ENCODE measurements around the gene MIDN. TPM values are rescaled to one million over a fixed set of nuclear protein-coding genes. Genes with fewer than 3 reads are reported as not detected.
"Not testable (repeated sequence)": the region's sequence is repeated elsewhere in the genome, so short reads cannot be mapped to it uniquely, and the experiment has no call there.

Gene MIDN
- total RNA-seq, 1 donor from 2014 or later = 103 TPM

DNA sequence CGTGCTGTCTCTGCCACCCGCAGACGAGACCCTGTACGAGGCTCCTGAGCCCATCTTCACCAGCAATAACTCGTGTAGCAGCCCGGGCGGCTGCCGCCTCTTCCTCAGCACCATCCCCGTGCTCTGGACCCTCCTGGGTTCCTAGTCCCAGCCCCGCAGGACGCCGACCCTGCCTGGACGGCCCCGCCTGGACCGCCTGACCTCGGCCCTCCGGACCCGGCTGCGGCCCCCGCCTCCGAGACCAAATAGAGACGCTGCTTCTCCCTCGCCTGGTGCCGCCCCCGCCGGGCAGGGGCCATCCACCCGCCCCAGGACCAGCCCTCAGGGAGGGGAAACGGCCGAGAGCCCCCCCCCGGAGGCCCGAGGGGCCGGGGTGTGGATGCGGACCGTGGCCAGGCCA, 51.4 kb downstream of the MIDN start:
- no peak for DNase-seq (ENCODE audit: extremely low spot score, unreplicated experiment)
- Mint-ChIP-seq H3K4me3 (ENCODE audit: unreplicated experiment) (no peak overlapping the region), H3K9me3 (ENCODE audit: unreplicated experiment) (no peaks in the 10 kb centered on the region), H3K4me1 (ENCODE audit: unreplicated experiment) (no peaks in the 10 kb centered on the region), H3K36me3 (ENCODE audit: unreplicated experiment) (no peaks in the 10 kb centered on the region), H3K27me3 (ENCODE audit: unreplicated experiment) (peaks cover 4% of the 10 kb centered on the region), H3K27ac (ENCODE audit: unreplicated experiment) (no peak overlapping the region)
- no peak for TF ChIP-seq CTCF (IDR thresholded peaks at IDR 0.05)

GRCh38 chr19:1300744-1301490, 52.5 kb downstream of the MIDN start:
- H3K4me1 Mint-ChIP-seq (ENCODE audit: unreplicated experiment) = no peaks in the 10 kb centered on the region

GRCh38 chr19:1302533-1303239, 54.3 kb downstream of the MIDN start:
- Mint-ChIP-seq H3K9me3 (ENCODE audit: unreplicated experiment) (no peaks in the 10 kb centered on the region), H3K4me1 (ENCODE audit: unreplicated experiment) (no peaks in the 10 kb centered on the region), H3K27ac (ENCODE audit: unreplicated experiment) (no peak overlapping the region), H3K27me3 (ENCODE audit: unreplicated experiment) (peaks cover 4% of the 10 kb centered on the region), H3K4me3 (ENCODE audit: unreplicated experiment) (no peak overlapping the region), H3K36me3 (ENCODE audit: unreplicated experiment) (no peaks in the 10 kb centered on the region)
- TF ChIP-seq CTCF (IDR thresholded peaks at IDR 0.05) = no peak
- no peak for DNase-seq (ENCODE audit: extremely low spot score, unreplicated experiment)

More at GRCh38 chr19:1300744-1301490, 52.5 kb downstream of the MIDN start:
- Mint-ChIP-seq H3K27ac (ENCODE audit: unreplicated experiment) (no peak overlapping the region), H3K9me3 (ENCODE audit: unreplicated experiment) (no peaks in the 10 kb centered on the region), H3K36me3 (ENCODE audit: unreplicated experiment) (no peaks in the 10 kb centered on the region), H3K27me3 (ENCODE audit: unreplicated experiment) (peaks cover 4% of the 10 kb centered on the region), H3K4me3 (ENCODE audit: unreplicated experiment) (no peak overlapping the region)
- no peak for DNase-seq (ENCODE audit: extremely low spot score, unreplicated experiment)
- TF ChIP-seq CTCF (IDR thresholded peaks at IDR 0.05) = no peak

DNA sequence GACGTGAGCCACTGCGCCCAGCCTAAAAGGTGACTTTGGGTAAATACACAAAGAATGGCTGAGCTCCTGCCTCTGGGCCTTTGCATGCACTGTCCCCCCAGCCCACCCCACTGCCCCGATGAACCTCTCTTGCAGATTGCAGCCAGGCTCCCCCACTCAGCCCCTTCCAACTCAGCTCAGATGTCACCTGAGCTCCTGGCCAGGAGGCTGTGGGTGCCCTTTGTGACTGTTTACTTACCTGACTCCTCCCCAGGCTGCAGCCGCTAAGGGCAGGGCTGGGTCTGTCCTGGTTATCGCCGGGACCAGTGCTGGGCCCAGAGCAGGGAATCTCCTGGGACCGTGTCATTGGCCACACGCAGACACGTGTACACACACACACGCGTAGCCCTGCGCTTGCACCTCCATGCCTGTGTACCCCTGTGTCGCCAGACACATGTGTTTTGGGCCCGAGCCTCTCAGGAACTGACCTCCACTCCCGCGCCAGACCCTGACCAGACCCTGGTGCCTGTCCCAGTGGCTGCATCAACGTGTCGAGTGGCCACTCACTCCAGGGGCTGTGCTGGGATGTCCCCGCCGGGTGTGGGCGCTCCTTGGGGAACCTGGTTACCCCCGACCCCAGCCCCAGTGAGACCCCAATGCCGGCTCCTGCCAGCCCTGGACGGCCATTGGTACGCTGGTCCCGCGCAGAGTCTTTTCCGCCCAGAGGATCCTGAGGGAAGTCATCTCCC, 56.0 kb downstream of the MIDN start:
- Mint-ChIP-seq H3K27me3 (ENCODE audit: unreplicated experiment) (peaks cover 4% of the 10 kb centered on the region), H3K4me1 (ENCODE audit: unreplicated experiment) (no peaks in the 10 kb centered on the region), H3K27ac (ENCODE audit: unreplicated experiment) (no peak overlapping the region), H3K4me3 (ENCODE audit: unreplicated experiment) (no peak overlapping the region), H3K9me3 (ENCODE audit: unreplicated experiment) (no peaks in the 10 kb centered on the region), H3K36me3 (ENCODE audit: unreplicated experiment) (no peaks in the 10 kb centered on the region)
- DNase-seq (ENCODE audit: extremely low spot score, unreplicated experiment) = no peak
- TF ChIP-seq CTCF (IDR thresholded peaks at IDR 0.05) = no peak

- DNase-seq (ENCODE audit: extremely low spot score, unreplicated experiment); H3K4me1 Mint-ChIP-seq (ENCODE audit: unreplicated experiment); H3K4me3 Mint-ChIP-seq (ENCODE audit: unreplicated experiment); H3K9me3 Mint-ChIP-seq (ENCODE audit: unreplicated experiment); H3K27me3 Mint-ChIP-seq (ENCODE audit: unreplicated experiment); H3K27ac Mint-ChIP-seq (ENCODE audit: unreplicated experiment); H3K36me3 Mint-ChIP-seq (ENCODE audit: unreplicated experiment): not testable (repeated sequence)
These were observed 57.0 kb downstream of the MIDN start for GRCh38 chr19:1305354-1305753.

Measured in osteocyte (in vitro differentiated cells).